ENCODE results near the gene DHRS1.

Gene DHRS1

DNA sequence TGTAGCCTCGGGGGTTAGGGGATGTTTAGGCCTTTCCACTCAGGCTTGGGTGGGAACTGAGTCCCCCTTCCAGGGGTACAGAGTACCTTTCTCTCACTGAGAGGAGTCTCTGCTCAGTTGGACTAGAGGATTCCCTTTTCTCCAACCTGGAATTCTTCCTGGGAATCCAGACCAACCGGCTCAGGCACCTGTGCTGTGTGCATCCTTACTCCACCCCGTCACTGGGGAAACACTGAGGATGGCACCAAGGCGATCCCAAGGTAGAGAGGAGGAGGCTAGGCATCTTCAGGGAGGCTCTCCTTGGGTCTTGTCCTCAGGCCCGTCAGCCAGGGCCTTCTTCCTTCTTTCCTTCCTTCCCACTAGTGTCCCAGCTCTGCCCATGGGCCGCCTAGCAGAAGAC, 35.7 kb downstream of the DHRS1 start:
- DNase-seq (ENCODE audit: low spot score), result no peak

GRCh38 chr14:24262821-24263733, 36.5 kb downstream of the DHRS1 start, which contains the start of gene TGM1:
TSS of gene TGM1 (minus strand) at chr14:24263177. CDS start at chr14:24262352, 825 bp downstream.
- no peak for DNase-seq (ENCODE audit: low spot score)

GRCh38 chr14:24261969-24262327, 37.6 kb downstream of the DHRS1 start:
- no peak for DNase-seq (ENCODE audit: low spot score)

GRCh38 chr14:24261256-24261968, 38.2 kb downstream of the DHRS1 start:
- no peak for DNase-seq (ENCODE audit: low spot score)

DNA sequence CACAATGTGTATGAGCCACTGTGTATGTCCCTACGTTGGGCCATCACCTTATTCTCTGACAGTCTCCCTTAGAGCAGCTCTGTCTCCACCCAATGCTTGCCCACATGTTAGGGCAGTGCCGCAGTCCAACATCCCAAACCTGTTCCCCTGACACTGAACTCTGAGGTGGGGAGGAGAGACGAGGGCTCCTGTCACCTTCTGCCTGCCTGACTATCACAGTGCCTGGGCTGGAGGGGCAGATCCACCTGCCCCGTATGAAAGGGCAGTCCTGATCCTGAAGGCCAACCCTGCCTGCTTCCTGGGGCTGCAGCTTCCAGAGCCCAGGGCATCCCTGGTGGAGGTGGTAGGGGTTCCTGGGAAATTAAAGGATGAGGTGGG, 38.8 kb downstream of the DHRS1 start:
- no peak for DNase-seq (ENCODE audit: low spot score)

DNA sequence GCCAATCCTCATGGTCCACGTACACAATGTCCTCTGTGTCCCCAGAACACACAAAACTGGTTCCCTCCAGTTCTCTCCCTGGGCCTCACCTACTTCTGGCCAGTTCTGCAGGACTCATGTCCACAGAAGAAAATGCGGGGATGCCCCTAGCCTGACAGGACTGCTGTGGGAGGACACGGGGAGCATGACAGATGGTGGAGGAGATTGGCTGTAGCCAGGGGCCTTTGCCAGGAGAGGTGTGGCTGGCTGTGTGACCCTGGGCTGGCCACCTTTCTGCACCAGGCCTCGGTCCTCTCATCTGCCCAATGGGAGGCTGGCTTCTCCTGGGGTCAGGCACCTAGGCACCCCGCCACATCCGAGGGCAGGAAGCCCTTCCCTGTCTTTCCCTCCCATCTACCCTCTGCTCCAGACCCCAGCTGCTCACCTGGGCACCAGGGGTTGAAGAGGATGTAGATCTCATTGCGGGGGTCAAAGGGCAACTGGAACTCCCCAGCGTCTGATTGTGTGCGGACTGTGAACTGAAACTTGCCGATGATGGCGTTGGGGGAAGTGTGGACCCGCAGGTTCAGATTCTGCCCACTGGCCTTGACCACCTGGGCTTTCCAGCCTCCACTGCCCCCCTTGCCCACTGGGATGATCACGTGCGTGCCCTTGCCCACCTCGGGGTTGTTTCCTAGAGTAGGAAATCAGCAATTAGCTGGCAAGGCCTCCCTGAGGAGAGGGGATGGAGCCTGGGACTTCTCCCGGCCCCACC, 39.4 kb downstream of the DHRS1 start:
- DNase-seq (ENCODE audit: low spot score), result no peak

GRCh38 chr14:24259282-24260025, 40.1 kb downstream of the DHRS1 start:
- DNase-seq (ENCODE audit: low spot score), result no peak

- DNase-seq (ENCODE audit: low spot score), result no peak
Observed at GRCh38 chr14:24258548-24259265, 40.9 kb downstream of the DHRS1 start.

DNA sequence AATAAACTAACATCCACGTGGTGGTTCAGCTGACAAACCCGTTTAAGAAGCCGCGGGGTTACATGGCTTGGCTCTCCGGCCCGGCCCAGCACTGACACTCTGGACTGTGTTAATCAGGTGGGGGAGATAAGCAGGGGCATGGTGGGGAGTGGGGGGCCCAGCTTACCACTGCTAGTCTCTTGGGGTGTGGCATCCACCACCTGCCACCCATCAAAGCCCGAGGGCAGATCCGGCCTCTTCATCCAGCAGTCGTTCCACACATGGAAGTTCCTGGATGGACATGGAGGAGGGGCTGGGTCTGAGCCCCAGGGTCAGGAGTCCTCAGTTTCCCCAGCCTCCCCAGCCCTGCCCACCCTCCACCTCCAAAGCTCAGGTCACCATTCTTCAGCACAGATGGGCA, 41.5 kb downstream of the DHRS1 start:
- DNase-seq (ENCODE audit: low spot score), result no peak

DNA sequence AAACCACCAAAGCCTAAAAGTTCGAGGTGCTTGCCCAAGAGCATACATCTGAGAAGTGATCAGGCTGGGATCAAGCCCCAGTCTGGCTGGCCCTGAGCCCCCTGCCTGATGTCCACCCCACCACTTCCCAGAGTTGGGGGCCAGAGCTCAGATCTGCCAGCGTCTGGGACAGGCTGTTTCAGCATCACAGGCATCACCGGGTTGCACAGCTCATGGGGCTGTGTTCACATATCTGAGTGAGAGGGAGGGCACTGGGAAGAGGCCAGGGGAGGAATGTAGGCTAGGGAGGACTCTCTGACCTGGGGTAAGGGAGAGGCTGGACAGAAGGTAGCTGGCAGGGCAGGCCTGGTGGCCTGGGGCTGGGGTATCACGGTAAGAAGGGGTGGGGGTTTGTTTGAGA, 42.6 kb downstream of the DHRS1 start:
- no peak for DNase-seq (ENCODE audit: low spot score)

DNA sequence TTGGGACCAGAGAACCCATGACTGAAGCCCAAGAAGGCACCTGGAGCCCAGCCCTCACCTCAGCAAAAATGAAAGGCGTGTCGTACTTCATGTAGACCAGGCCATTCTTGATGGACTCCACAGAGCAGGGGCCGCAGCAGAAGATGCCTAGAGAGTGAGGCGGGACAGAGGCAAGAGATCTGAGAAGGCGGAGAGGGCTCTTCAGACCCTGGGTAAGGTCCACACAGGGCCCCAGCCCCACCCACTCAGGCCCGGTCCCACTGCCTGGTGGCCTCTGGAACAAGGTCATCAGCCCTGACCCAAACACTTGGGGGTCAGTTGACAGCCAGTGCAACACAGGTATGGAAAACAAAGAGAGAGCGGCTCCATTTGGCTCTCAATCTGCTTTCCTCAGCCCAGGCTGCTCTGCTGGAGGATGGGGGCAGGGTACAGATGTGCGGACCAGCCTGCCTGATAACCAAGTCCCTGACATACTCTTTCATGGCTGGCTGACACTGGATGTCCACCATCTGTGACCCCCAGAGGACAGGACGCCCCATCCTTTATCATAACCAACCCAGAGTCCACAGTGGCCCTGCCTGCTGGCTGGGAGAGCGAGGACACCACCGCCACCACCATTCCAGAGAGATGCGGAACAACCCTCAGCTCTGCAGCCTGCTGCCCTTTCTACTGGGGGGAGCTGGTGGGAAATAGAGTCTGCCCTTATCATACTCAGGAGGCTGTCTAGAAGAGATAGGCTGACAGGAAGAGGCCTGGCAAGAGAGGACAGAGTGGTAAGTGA, 43.5 kb downstream of the DHRS1 start:
- DNase-seq (ENCODE audit: low spot score), result peak; percentile 29

GRCh38 chr14:24255438-24255837, 44.1 kb downstream of the DHRS1 start:
- DNase-seq (ENCODE audit: low spot score), result no peak

DNA sequence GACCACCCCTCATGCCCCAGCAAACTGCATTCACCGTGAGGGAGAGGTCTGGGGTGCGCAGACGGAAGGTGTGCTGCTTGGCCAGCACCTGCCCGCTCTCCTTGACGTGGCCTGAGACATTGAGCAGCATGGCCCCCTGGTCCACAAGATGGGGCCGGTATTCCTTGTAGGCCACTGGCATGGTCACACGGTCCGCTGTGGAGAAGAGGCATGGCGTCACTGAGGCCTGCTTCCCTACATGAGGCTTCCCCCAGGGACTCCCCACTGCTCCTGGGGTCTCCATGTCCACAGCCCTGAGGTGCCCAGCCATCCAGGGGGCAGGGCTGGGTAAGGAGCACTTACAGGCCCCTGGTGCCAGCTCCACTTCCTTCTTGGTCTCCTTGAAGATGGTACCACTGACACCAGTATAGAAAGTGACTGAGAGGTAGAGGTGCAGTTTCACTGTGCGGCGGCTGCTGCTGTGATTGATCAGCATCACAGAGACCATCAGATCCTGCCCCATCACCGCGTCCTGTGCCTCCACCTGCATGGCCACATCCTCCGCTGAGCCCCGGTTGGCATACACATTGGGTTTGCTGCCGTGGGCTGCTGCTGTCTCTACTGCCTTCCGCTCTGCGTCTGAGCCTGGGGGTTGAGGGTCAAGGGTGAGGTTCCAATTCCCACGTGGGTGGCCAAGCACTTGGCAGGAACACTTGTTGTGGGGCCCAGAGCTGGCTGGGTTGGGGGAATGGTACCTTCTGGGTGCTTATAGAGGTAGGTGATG, 44.8 kb downstream of the DHRS1 start:
- no peak for DNase-seq (ENCODE audit: low spot score)

DNA sequence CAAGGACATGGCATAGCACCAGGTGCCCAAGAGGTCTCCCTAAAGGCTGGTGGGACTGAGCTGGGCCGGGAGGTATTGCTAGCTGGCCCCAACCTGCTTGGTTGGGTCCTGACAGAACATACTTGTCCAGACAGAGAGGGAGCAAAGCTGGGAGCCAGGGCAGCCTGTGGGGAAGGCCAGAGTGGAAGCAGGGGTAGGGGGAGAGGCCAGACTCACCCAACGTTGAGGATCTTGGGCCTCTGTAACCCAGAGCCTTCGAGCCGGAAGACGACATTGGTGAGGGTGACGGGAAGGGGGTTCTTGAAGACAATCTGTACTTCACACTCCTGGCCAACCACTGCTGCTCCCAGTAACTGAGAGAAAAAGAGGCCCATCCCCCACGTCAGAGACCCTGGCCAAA, 45.6 kb downstream of the DHRS1 start:
- DNase-seq (ENCODE audit: low spot score), result no peak

DNA sequence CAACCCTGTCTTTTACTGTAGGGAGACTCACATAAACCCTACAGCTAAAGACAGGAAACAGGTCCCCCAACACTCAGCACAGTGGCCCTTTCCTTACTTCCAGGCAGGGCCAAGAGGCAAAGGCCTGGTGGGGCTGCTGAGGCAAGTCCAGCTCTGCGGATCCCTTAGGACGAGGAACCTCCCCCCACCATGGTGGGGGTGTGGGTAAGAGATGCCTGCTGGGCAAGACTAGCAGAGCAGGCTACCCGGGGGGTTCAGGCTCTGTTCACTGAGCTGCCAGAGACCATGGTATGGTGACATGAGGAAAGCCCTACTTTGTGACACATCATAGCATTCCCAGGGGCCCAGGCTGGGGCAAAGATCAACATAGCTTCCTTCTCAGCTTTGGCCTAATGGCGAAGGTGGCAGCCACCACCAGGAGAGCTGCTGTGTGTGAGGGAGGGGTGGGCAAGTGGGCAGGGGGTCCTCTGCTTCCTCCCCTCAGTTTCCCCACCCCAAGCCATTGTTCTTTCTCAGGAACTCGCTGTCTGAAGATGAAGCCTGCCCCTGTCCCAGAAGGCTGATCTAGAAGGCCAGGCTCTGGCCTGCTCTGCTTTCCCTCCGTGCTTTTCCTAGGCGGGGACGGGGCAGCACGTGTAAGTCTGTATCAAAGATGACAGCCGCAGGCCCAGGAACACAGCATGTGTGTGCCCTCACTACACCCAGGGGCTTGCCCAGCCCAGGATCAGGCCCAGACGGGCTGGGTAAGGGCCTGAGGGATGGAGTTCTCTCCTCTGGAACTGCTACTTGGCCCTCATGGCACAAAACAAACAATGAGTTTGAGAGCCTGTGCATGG, 47.1 kb downstream of the DHRS1 start:
- no peak for DNase-seq (ENCODE audit: low spot score)

DNA sequence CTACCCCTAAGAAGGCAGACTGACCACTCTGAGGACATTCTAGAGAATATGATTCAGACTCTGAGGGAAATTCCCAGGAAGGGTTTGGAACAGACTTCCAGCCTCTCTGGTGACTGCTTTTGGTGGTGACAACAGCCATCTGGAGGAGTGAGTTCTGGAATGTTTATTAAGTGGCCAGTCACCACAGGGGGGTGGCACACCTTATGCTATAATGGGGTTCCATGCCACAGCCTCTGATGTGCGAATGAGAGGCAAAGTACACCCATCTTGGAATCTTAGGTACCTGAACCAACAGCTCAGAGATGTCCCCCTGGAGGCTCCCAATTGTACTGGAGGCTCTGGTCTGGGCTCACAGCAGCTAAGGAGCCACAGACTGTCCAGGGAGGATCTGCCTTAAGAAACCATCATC, 47.7 kb downstream of the DHRS1 start:
- DNase-seq (ENCODE audit: low spot score), result no peak

DNA sequence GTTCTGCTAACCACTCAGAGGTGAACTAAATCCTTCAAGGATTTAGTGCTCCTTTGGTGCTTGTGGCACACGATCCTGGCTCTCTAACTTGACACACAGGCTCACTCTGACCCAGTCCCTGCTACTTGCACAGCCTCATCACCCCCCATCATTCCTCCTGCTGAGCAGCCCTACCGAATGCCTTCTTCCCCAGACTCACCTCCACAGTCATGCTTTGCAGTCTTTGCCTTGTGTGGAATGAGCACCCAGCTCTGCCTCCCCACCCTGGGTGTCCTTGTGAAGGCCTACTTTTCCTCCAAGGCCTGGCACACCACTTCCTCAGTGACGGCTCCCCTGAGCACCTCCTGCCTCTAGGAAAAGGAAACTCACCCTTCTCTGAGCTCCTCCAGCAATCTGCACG, 49.2 kb downstream of the DHRS1 start:
- DNase-seq (ENCODE audit: low spot score), result no peak

GRCh38 chr14:24249230-24250021, 50.2 kb downstream of the DHRS1 start:
- DNase-seq (ENCODE audit: low spot score), result no peak

Measured in hematopoietic multipotent progenitor cell treated with erythropoietin and hydrocortisone succinate and interleukin-3 and kit ligand, for 17 days (in vitro differentiated cells).